ENCODE measurements around the gene SUPT6H.
A peak's percentile ranks its signal among the peaks of the same experiment; 100 is the strongest.

DNA sequence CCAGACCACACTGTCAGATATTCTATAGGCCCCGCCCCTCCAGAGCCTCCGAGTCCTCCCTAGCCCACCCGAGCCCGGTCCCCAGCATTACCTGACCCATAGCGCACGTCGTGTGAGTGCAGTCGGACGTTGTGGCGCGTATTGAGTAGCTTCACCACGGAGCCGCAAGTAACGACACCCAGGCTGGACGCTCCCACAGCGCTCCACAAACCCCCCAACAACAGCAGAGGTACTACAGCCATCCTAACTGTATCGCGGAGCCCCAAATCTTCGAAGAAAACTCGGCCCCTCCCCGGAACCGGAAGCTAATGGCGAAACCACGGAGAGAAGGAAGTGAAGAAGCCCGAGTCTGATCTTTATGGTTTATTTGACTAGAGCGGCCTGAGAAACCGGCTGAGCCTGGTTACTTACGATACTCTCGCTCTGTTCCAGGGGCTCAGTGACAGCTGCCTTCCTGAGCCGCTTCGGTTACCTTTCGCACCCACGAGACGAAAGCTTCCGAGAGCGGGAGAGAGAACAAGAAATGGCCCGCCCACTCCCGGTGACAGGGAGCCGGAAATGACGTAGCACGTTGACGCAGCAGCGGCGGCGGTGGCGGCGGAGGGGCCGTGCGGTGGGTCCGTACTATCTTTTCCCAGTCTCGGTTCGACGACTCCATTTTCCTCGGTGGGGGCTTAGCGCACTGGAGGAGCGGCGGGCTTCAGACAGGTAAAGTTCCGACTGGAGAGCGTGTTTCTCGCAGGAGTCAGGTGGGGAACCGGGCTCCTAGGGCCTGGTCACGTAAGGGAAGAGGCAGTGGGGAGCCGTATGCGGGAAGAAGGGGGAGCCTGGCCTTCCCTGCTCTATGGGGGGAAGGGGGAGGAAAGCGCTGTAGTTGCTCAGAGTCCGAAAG lies at the start of gene SUPT6H, which contains the start of gene SDF2:
- TF ChIP-seq MYC (IDR thresholded peaks at IDR 0.05; ENCODE audit: low read depth, low read length): peak; percentile 54; the same call in 1 of the 2 replicates
- no peak for TF ChIP-seq CTCF (IDR thresholded peaks at IDR 0.05; ENCODE audit: low read depth, low read length)
- TF ChIP-seq POLR2A (IDR thresholded peaks at IDR 0.05; ENCODE audit: extremely low read depth, insufficient read length): peak; percentile 66
